Measurements from ENCODE around the gene RIMS3. TPM values are rescaled to one million over a fixed set of nuclear protein-coding genes. Genes with fewer than 3 reads are reported as not detected.
A peak's percentile ranks its signal among the peaks of the same experiment; 100 is the strongest.

The RIMS3 gene
- total and polyA plus RNA-seq, 2 donors: 3.1 to 4.0 TPM

DNA sequence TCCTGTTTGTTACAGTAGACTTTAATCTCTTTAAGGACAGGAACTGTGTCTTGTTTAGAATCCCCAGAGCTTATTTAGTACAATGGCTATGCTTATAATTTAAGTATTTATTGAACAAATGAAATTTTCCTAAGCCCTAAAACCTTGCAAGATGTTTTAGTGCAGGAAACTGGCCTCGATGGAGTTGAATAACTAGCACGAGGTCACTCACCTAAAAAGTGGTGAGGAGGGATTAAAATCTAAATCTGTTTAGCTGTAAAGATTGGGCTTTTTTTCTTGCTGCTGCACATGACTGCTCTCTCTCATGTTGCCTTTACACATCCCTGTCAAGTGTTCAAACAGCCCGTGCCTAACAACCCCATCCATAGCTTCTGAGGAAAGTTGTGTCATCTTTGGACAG, 36.2 kb upstream of the RIMS3 start:
- Histone ChIP-seq H3K4me1 (ENCODE audit: insufficient read depth) (peaks cover 2% of the 10 kb centered on the region), H3K27ac (ENCODE audit: low read depth) (no peak overlapping the region), H3K36me3 (ENCODE audit: insufficient read depth) (no peaks in the 10 kb centered on the region), H3K4me3 (ENCODE audit: low read depth, low read length) (no peak overlapping the region)
- WGBS: 47% methylated on average over 3 of the region's 3 CpGs
- DNase-seq (ENCODE audit: extremely low spot score): no peak

DNA sequence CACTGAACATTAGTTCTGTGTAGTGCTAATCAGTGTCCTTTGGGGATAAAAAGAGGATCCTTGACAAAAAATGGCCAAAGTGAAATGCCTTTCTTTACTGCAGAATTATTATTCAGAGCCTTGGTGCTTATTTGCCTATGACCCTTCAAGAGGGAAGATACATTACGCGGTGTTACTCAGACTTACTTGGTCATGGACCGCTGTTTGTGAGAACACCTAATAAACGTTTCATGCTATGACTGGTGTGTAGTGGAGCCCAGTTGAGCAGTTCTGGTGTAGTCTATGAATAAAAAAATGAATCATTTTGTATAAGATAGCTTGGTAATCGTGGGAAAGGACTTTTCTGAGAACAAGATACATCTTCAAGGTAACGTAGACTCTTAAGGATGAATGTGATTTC, 34.3 kb upstream of the RIMS3 start:
- Histone ChIP-seq H3K4me1 (ENCODE audit: insufficient read depth) (peaks cover 2% of the 10 kb centered on the region), H3K27ac (ENCODE audit: low read depth) (no peak overlapping the region), H3K4me3 (ENCODE audit: low read depth, low read length) (no peak overlapping the region), H3K36me3 (ENCODE audit: insufficient read depth) (no peaks in the 10 kb centered on the region)
- WGBS: 91% methylated on average over 6 of the region's 6 CpGs
- no peak for DNase-seq (ENCODE audit: extremely low spot score)

DNA sequence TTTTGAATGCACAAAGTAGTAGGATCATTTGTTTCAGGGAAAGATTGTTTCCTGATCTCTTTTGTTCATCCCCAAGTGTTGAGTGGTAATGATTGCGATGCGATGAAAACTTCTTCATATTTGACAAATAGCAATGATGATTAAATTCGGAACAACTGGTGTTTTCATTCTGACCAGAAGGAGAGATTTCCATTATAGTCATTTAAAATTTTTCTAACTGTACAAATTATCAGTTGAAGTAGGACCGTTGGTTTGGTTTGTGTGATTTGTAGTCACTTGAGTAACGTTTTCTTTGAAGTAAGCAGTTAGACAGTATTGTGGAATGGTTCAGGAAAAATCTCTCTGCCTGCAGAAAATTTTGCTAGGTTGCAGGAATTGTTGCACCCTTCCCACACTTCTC, 32.0 kb upstream of the RIMS3 start:
- Histone ChIP-seq H3K4me3 (ENCODE audit: low read depth, low read length) (no peak overlapping the region), H3K27ac (ENCODE audit: low read depth) (no peak overlapping the region), H3K36me3 (ENCODE audit: insufficient read depth) (no peaks in the 10 kb centered on the region), H3K4me1 (ENCODE audit: insufficient read depth) (peaks cover 3% of the 10 kb centered on the region)
- DNase-seq (ENCODE audit: extremely low spot score): no peak
- 85% methylated on average over 5 of the region's 5 CpGs for WGBS

DNA sequence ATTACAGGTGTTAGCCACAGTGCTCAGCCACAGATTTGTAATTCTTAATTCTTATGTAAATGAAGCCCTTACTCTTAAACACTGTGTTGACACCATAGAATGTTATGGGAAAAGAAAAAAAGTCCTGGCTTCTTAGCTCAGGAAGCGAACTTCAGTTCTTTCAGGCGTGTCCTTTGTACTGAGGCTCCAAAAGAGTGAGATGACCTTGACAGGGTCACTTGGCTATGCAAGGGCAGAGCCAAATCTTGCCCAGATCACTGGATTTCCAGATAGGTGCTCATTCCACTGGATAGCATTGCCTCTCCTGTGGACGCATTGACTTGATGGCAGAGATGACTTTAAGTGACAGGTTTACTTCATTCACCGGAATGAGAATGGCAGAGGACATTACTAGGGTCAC, 30.8 kb upstream of the RIMS3 start:
- H3K27ac ChIP-seq (ENCODE audit: low read depth): no peak overlapping the region
- no peak for DNase-seq (ENCODE audit: extremely low spot score)
- no peaks in the 10 kb centered on the region for H3K36me3 ChIP-seq (ENCODE audit: insufficient read depth)
- H3K4me1 ChIP-seq (ENCODE audit: insufficient read depth): peaks cover 3% of the 10 kb centered on the region
- H3K4me3 ChIP-seq (ENCODE audit: low read depth, low read length): no peak overlapping the region
- WGBS: 86% methylated on average over 4 of the region's 4 CpGs

DNA sequence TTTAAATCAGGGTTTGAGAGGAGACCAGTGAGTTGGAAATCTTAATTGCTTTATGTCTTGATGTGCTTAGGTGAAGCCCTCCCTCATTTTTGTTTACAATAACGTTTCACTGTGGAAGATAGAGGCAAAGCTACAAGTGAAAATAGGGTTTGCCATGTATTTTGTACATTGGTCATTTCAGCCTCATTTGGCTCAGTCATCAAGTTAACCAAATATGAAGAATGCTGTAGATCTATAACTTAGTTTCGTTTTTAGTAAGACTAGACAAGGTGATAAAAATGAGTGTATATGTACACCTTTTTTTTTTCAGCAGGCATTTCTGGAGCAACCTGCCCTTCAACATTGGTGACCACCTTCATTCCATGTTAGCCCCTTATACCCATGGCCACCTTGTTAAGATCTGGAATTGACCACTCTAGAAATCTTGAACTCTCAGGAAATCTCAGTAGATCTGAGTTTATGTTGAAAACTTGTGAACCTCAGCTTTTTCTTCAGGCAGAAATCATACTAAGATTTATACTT, 28.9 kb upstream of the RIMS3 start:
- H3K4me3 ChIP-seq (ENCODE audit: low read depth, low read length): no peak overlapping the region
- 49% methylated on average over 2 of the region's 2 CpGs for WGBS
- H3K27ac ChIP-seq (ENCODE audit: low read depth): no peak overlapping the region
- no peak for DNase-seq (ENCODE audit: extremely low spot score)
- no peaks in the 10 kb centered on the region for H3K36me3 ChIP-seq (ENCODE audit: insufficient read depth)
- peaks cover 3% of the 10 kb centered on the region for H3K4me1 ChIP-seq (ENCODE audit: insufficient read depth)

DNA sequence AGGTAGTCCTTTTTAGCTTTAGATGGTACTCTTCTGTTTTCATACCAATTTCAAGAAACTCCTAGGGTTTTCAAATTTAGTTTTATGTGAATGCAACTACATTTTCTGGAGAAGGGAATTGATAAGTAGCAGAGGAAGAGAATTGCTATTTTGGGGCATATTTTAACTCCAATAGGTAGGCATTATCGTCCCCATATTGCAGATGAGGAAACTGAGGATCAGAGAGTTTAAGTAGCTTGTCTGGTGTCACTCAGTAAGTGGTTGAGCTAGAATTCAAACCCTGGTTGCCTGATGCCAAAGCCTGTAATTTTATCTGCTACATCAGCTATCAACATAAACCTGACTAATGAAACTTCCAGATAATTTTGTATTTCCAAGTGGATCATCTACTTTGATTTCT, 27.9 kb upstream of the RIMS3 start:
- H3K4me1 ChIP-seq (ENCODE audit: insufficient read depth): peaks cover 2% of the 10 kb centered on the region
- no peak overlapping the region for H3K4me3 ChIP-seq (ENCODE audit: low read depth, low read length)

DNA sequence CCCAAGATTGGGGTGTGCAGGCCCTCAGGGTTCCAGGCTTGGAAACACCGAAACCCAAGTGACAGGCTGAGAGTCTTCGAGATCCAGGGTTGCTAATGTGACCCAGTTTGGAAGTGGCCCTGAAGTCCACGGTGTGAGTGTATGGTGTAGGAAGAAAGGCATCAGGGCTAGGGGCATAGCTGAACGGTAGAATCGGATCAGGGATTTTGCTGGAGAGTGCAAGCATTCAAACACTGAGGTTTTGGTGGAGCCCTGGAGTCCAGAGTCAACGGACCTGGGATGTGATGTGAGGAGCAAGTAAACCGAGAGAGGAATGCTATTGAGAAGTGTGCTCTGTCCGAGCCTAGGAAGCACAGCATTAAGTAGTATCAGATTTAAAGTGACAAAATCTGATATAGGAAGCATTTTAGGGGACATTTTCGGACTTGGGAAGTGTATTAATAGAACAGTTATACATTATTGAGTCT, 27.0 kb upstream of the RIMS3 start:
- no peaks in the 10 kb centered on the region for H3K36me3 ChIP-seq (ENCODE audit: insufficient read depth)
- DNase-seq (ENCODE audit: extremely low spot score): no peak
- H3K4me3 ChIP-seq (ENCODE audit: low read depth, low read length): peak overlapping the region; percentile 75
- peak overlapping the region; percentile 99 for H3K27ac ChIP-seq (ENCODE audit: low read depth)
- WGBS: 2% methylated on average over 9 of the region's 9 CpGs
- peaks cover 2% of the 10 kb centered on the region for H3K4me1 ChIP-seq (ENCODE audit: insufficient read depth)

More for the DNA sequence above, 27.9 kb upstream of the RIMS3 start:
- 84% methylated on average over 1 of the region's 1 CpG for WGBS
- Histone ChIP-seq H3K27ac (ENCODE audit: low read depth) (no peak overlapping the region), H3K36me3 (ENCODE audit: insufficient read depth) (no peaks in the 10 kb centered on the region)
- DNase-seq (ENCODE audit: extremely low spot score): no peak

DNA sequence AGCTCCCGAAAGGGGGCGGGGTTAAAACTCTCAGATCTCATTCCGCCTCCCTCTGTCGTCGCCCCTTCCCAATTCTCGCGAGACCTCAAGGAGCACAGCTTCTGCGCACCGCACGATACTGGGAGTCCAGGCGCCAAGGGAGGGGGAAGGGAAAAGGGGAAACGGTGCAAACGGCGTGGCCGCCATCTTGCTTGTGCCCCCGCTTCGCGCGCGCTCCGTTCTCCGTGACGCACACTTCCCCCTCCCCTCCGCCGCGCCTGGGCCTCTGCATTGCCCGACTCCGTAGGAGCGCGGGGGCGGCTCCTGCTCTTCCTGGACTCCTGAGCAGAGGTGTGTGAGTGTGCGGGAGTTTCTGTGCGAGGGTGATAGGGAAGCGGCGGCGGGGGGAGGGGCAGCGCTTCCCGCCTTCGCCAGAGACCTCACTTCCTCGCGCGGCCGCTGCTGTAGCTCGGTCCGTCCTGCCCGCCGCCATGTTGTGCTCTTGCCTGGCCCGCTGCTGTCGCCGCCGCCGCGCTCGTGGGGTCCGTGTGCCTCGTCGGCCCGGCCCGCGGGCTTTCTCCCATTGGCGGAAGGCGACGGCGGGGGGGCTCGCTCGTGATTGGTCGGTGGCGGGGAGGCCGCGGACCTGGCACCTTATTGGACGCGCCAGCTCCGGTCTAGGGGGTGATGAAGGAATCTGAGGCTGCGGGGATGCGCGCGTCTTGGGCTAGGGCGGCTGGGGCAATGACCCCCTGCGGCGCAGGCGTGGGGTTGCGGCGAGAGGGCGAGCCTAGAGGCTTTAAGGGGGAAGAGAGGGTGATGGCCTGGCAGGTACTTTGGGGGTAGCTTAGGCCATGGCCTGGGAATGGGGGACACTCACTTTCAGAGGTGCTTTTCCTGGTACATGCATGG, 26.3 kb upstream of the RIMS3 start, which contains the start of gene NFYC:
NFYC (plus strand) TSS at position 167 of the 891 bp plus-strand sequence. CDS start 47,140 bp downstream, outside the sequence.
- H3K4me3 ChIP-seq (ENCODE audit: low read depth, low read length): peak within 1 kb of the TSS; percentile 75
- DNase-seq (ENCODE audit: extremely low spot score): peak; percentile 98
- no peaks in the 10 kb centered on the region for H3K36me3 ChIP-seq (ENCODE audit: insufficient read depth)
- H3K4me1 ChIP-seq (ENCODE audit: insufficient read depth): peaks cover 2% of the 10 kb centered on the region
- WGBS: under 1% methylated on average over 84 of the region's 84 CpGs
- peak within 1 kb of the TSS; percentile 99 for H3K27ac ChIP-seq (ENCODE audit: low read depth)

DNA sequence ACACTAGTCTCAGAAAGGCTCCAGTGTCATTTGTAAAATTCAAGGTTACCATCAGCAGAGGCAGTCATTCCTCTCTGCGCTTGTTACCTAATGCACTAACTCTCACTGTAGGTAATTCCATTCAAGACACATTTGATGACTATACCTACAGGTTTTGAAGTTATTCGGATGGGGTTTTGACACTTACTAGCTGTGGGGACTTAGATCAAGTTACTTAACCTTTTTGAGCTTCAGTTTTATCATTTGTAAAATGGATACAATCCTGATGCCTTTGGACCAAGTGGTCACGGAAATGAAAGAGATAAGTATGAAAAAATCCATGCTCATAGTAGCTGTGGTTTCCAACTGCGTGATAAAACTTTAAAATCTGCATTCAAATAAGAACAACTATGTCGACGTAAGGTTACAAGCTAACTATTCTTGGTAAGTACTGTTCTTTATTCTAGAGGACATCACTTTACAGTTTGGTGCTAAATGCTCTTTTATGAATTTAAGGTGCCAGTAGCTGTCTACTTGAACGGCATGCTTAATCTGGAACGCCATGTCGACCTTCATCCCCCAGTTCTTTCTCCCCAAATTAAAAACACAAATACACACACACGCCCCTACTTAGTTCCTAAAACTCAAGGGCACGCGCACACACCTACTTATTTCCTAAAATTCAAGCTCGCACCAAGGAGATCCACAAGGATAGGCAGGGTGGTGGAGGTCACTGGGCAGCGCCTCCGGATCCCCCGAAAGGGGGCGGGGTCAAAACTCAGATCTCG, 25.5 kb upstream of the RIMS3 start:
- DNase-seq (ENCODE audit: extremely low spot score): no peak
- peak overlapping the region; percentile 75 for H3K4me3 ChIP-seq (ENCODE audit: low read depth, low read length)
- peaks cover 2% of the 10 kb centered on the region for H3K4me1 ChIP-seq (ENCODE audit: insufficient read depth)
- H3K36me3 ChIP-seq (ENCODE audit: insufficient read depth): no peaks in the 10 kb centered on the region
- H3K27ac ChIP-seq (ENCODE audit: low read depth): peak overlapping the region; percentile 99
- 15% methylated on average over 18 of the region's 18 CpGs for whole genome bisulfite sequencing

DNA sequence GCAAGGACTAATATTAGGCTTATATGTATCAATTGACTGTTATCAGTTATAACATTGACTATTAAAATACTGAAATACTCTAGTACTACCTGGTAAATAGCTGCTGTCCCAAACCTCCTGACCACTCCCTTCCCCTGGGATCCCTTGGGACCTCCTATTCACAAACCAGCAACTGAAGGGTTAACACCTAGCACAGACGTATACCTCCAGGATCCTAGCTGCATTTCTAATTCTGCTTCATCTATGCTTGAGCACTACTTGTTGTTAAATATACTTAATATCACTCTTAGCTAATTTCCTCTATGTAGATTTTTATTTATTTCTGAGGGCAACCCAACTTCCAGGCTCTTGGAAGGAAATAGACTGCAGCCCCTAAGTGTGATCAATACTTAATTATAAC, 24.3 kb upstream of the RIMS3 start:
- H3K27ac ChIP-seq (ENCODE audit: low read depth): no peak overlapping the region
- 21% methylated on average over 1 of the region's 1 CpG for WGBS
- H3K4me3 ChIP-seq (ENCODE audit: low read depth, low read length): no peak overlapping the region
- no peaks in the 10 kb centered on the region for H3K36me3 ChIP-seq (ENCODE audit: insufficient read depth)
- DNase-seq (ENCODE audit: extremely low spot score): no peak
- peaks cover 2% of the 10 kb centered on the region for H3K4me1 ChIP-seq (ENCODE audit: insufficient read depth)

DNA sequence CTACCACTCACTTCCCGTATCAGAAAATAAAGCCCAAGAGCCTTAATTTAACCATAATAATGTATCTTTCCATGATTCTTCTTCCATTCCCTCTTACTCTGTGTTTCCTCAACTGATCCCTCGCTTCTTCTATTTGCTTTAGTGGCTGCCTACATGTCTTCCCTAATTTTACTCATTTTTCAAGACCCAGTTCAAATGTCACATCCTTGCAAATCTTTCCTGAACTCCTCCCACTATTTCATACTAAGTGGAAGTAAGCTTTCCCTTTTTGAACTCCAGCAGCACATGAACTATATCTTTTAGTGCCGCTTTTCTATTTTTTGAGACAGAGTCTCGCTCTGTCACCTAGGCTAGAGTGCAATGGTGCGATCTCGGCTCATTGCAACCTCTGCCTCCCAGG, 22.2 kb upstream of the RIMS3 start:
- Histone ChIP-seq H3K36me3 (ENCODE audit: insufficient read depth) (no peaks in the 10 kb centered on the region), H3K27ac (ENCODE audit: low read depth) (no peak overlapping the region), H3K4me3 (ENCODE audit: low read depth, low read length) (no peak overlapping the region), H3K4me1 (ENCODE audit: insufficient read depth) (no peaks in the 10 kb centered on the region)
- no peak for DNase-seq (ENCODE audit: extremely low spot score)
- WGBS: 96% methylated on average over 6 of the region's 6 CpGs

DNA sequence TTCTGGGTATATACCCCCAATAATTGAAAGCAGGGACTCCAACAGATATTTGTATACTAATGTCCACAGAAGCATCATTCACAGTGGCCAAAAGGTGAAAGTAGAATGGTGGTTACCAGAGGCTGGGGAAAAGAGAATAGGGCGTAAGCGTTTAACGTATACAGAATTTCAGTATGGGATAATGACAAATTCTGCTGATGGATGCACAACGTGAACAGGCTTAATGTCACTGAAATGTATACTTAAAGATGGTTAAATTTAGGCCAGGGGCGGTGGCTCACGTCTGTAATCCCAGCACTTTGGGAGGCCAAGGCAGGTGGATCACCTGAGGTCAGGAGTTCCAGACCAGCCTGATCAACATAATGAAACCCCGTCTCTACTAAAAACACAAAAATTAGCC, 21.6 kb upstream of the RIMS3 start:
- Histone ChIP-seq H3K27ac (ENCODE audit: low read depth) (no peak overlapping the region), H3K4me3 (ENCODE audit: low read depth, low read length) (no peak overlapping the region), H3K4me1 (ENCODE audit: insufficient read depth) (no peaks in the 10 kb centered on the region), H3K36me3 (ENCODE audit: insufficient read depth) (no peaks in the 10 kb centered on the region)
- no peak for DNase-seq (ENCODE audit: extremely low spot score)
- 92% methylated on average over 7 of the region's 7 CpGs for WGBS

DNA sequence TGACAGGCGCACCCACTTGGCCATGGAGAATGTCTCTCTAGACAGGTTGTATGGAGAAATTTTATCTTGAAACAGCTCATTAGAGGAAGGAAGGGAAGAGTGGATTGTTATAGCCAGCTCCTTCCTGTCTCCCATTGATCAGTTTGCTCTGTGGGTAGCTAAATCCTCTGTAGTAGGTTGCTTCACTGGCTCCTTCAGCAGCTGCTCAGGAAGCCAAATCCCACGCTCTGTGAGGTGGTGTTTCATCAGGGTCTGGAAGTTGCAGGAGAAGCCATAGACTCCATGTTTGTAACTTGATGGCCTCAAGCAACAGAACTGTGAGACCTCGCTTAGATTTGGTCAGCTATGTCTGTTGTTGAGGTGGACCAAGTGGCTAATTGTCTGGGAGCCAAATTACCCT, 19.2 kb upstream of the RIMS3 start:
- no peak for DNase-seq (ENCODE audit: extremely low spot score)
- 91% methylated on average over 3 of the region's 3 CpGs for WGBS
- Histone ChIP-seq H3K4me1 (ENCODE audit: insufficient read depth) (no peaks in the 10 kb centered on the region), H3K36me3 (ENCODE audit: insufficient read depth) (no peaks in the 10 kb centered on the region), H3K4me3 (ENCODE audit: low read depth, low read length) (no peak overlapping the region), H3K27ac (ENCODE audit: low read depth) (no peak overlapping the region)

Data from urinary bladder (tissue), 4 donors.